CD4-positive, alpha-beta T cell (primary cell): Measurements from ENCODE around the gene SPECC1L. TPM values are rescaled to one million over a fixed set of nuclear protein-coding genes. Genes with fewer than 3 reads are reported as not detected.
A peak's percentile ranks its signal among the peaks of the same experiment; 100 is the strongest.

Source experiments
- ATAC-seq: fragments of 200-7000 bp; cut with Tn5 transposase; one replicate; pipeline ENCODE4 v1.10.0; 2022; ENCODE audit warnings: mild to moderate bottlenecking; ENCODE audit not compliant: poor library complexity
- CTCF ChIA-PET: fragments of 350-600 bp; sonication (Branson Sonifier 250); formaldehyde crosslinking; loops from one replicate; lab custom pipeline; 2021; ENCODE audit warnings: antibody characterized with exemption, inconsistent platforms; lab: Charles Lee
- POLR2A ChIA-PET: fragments of 350-600 bp; sonication (Branson Sonifier 250); formaldehyde crosslinking; loops from one replicate; lab custom pipeline; 2021; ENCODE audit warnings: antibody characterized with exemption, inconsistent platforms; lab: Charles Lee
- DNase-seq, 14 experiments: peaks; one replicate each; pipeline ENCODE4 v3.0.0-alpha.2; 2013 to 2020; ENCODE audit warnings: mixed read lengths in 2 of 14
- H3K27ac ChIP-seq, 2 donors: one replicate each; pipeline versions ENCODE4 v1.5.1 to v1.7.0; 2013; ENCODE audit warnings: low read length in 2 of 2, low read depth in 1 of 2, mild to moderate bottlenecking in 1 of 2
- H3K27me3 ChIP-seq, 2 experiments: 1 replicate in 1 of 2; 2 replicates in 1 of 2; pipeline versions ENCODE4 v1.6.1 to v1.7.0; 2013; ENCODE audit warnings: low read length in 2 of 2, control low read depth in 1 of 2, mild to moderate bottlenecking in 1 of 2, moderate library complexity in 1 of 2; ENCODE audit not compliant: insufficient read depth in 2 of 2, control insufficient read depth in 1 of 2
- H3K36me3 ChIP-seq: one replicate; pipeline ENCODE4 v1.6.1; 2013; ENCODE audit warnings: low read length, control low read depth; ENCODE audit not compliant: insufficient read depth
- H3K4me1 ChIP-seq: one replicate; pipeline ENCODE4 v1.6.1; 2013; ENCODE audit warnings: low read length, control low read depth; ENCODE audit not compliant: insufficient read depth
- H3K4me3 ChIP-seq: one replicate; pipeline ENCODE4 v1.5.1; 2013; ENCODE audit warnings: mild to moderate bottlenecking, low read length, moderate library complexity
- H3K9me3 ChIP-seq, 2 experiments: 1 replicate in 1 of 2; 2 replicates in 1 of 2; pipeline versions ENCODE4 v1.6.1 to v1.7.0; 2013; ENCODE audit warnings: low read length in 2 of 2, mild to moderate bottlenecking in 2 of 2, control low read depth in 1 of 2, moderate library complexity in 1 of 2; ENCODE audit not compliant: control insufficient read depth in 1 of 2, insufficient read depth in 1 of 2
- H3K27ac Mint-ChIP-seq: one replicate; pipeline ENCODE4 v1.8.0; 2020; ENCODE audit warnings: mixed read lengths
- H3K27me3 Mint-ChIP-seq: one replicate; pipeline ENCODE4 v1.8.0; 2021; ENCODE audit warnings: mixed read lengths
- H3K36me3 Mint-ChIP-seq: one replicate; pipeline ENCODE4 v1.8.0; 2021; ENCODE audit warnings: low read depth, mixed read lengths
- H3K4me1 Mint-ChIP-seq: one replicate; pipeline ENCODE4 v1.8.0; 2021; ENCODE audit warnings: low read depth, mixed read lengths
- H3K4me3 Mint-ChIP-seq: one replicate; pipeline ENCODE4 v1.8.0; 2020; ENCODE audit warnings: mild to moderate bottlenecking, mixed read lengths
- H3K9me3 Mint-ChIP-seq: one replicate; pipeline ENCODE4 v1.8.0; 2020; ENCODE audit warnings: mixed read lengths
- intact Hi-C, 2 experiments: fragments of 100-400 bp; cut with DNase I in 1 of 2; cut with micrococcal nuclease in 1 of 2; formaldehyde crosslinking; loops; one replicate each; pipeline versions ENCODE4 v1.15.1 to v1.9.0; 2023 to 2025; cut with DNase I, micrococcal nuclease
- total RNA-seq, 174 experiments: library from RNA in 2 of 174; stranded (reverse) in 2 of 174; gene quantifications; one replicate each; pipeline ENCODE4 v1.2.3 and lab custom pipeline; 2021 to 2026
- TF ChIP-seq, protein P1 (sequence below): fragments of 200-600 bp; IDR thresholded peaks from one replicate; pipeline ENCODE4 v1.8.0; 2022; ENCODE audit warnings: antibody characterized with exemption, mild to moderate bottlenecking

The SPECC1L gene
- total RNA-seq, 2 experiments from 2014 or later: 27.5 to 31.8 TPM

DNA sequence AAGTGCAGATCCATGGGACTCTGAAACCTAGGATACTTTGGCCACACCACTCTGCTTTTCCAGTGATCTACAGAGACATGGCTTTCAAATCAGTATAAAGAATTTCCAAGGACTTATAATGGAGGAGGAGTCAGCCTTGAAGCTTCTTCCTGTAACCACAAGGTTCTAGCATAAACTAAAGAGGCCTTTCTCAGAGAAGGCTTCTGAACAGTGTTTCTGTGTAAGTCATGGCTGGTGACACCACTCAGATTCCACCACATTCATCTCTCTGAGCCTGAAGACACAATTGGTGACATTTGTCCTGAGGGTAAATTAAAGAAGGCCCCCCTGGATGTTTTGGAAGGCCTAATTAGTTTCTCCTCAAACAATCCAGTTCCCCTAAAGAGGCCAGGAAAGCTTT is 127.8 kb downstream of the SPECC1L start:
- Histone ChIP-seq H3K4me1 (no peaks in the 10 kb centered on the region), H3K9me3 (no peaks in the 10 kb centered on the region), H3K27ac (no peak overlapping the region), H3K4me3 (no peak overlapping the region), H3K36me3 (peaks cover 17% of the 10 kb centered on the region), H3K27me3 (no peaks in the 10 kb centered on the region)
- no peaks in the 10 kb centered on the region for H3K27me3 Mint-ChIP-seq
- H3K36me3 Mint-ChIP-seq: peaks cover 75% of the 10 kb centered on the region
- ATAC-seq: no peak
- no peak overlapping the region for H3K4me3 Mint-ChIP-seq
- intact Hi-C loops: no loop called here
- POLR2A ChIA-PET: no interaction called here
- DNase-seq: no peak
- TF ChIP-seq, protein P1, sequence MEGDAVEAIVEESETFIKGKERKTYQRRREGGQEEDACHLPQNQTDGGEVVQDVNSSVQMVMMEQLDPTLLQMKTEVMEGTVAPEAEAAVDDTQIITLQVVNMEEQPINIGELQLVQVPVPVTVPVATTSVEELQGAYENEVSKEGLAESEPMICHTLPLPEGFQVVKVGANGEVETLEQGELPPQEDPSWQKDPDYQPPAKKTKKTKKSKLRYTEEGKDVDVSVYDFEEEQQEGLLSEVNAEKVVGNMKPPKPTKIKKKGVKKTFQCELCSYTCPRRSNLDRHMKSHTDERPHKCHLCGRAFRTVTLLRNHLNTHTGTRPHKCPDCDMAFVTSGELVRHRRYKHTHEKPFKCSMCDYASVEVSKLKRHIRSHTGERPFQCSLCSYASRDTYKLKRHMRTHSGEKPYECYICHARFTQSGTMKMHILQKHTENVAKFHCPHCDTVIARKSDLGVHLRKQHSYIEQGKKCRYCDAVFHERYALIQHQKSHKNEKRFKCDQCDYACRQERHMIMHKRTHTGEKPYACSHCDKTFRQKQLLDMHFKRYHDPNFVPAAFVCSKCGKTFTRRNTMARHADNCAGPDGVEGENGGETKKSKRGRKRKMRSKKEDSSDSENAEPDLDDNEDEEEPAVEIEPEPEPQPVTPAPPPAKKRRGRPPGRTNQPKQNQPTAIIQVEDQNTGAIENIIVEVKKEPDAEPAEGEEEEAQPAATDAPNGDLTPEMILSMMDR: no peak
- H3K27ac Mint-ChIP-seq: no peak overlapping the region
- no peaks in the 10 kb centered on the region for H3K9me3 Mint-ChIP-seq
- CTCF ChIA-PET: no interaction called here
- H3K4me1 Mint-ChIP-seq: peaks cover 21% of the 10 kb centered on the region

DNA sequence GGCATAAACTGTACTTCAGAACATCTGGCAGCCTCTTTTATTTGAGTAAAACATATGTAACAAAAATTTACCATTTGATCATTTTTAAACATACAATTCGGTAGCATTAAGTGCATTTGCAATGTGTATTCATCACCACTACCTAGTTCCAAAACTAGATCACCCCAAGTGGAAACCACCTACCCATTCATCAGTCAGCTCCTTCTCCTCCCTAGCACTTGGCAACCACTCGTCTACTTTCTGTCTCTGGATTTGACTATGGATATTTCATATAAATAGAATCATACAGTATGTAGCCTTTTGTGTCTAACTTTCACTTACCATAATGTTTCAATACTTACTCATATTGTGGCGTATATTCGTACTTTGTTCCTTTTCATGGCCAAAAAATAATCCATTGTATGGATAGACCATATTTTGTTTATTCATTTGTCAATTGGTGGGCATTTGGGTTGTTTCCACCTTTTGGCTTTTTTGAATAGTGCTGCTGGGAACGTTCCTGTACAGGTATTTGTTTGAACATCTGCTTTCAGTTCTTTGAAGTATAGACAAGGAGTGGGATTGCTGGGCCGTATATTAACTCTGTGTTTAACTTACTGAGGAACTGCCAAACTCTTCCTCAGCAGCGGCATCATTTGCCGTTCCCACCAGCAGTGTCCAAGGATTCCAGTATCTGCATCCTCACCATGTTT is 129.5 kb downstream of the SPECC1L start:
- no peaks in the 10 kb centered on the region for H3K4me1 ChIP-seq
- Mint-ChIP-seq H3K4me1 (peaks cover 21% of the 10 kb centered on the region), H3K36me3 (peaks cover 73% of the 10 kb centered on the region), H3K4me3 (no peak overlapping the region), H3K27me3 (no peaks in the 10 kb centered on the region), H3K27ac (peak overlapping the region; percentile 37), H3K9me3 (no peaks in the 10 kb centered on the region)
- no peaks in the 10 kb centered on the region for H3K9me3 ChIP-seq
- H3K27ac ChIP-seq: no peak overlapping the region
- DNase-seq (peak in 1 of 14 experiments; percentile 20), ATAC-seq (no peak)
- intact Hi-C loops: no loop called here
- H3K4me3 ChIP-seq: no peak overlapping the region
- peaks cover 28% of the 10 kb centered on the region for H3K36me3 ChIP-seq
- TF ChIP-seq, protein P1: no peak
- H3K27me3 ChIP-seq: no peaks in the 10 kb centered on the region
- ChIA-PET POLR2A (no interaction called here), CTCF (no interaction called here)

DNA sequence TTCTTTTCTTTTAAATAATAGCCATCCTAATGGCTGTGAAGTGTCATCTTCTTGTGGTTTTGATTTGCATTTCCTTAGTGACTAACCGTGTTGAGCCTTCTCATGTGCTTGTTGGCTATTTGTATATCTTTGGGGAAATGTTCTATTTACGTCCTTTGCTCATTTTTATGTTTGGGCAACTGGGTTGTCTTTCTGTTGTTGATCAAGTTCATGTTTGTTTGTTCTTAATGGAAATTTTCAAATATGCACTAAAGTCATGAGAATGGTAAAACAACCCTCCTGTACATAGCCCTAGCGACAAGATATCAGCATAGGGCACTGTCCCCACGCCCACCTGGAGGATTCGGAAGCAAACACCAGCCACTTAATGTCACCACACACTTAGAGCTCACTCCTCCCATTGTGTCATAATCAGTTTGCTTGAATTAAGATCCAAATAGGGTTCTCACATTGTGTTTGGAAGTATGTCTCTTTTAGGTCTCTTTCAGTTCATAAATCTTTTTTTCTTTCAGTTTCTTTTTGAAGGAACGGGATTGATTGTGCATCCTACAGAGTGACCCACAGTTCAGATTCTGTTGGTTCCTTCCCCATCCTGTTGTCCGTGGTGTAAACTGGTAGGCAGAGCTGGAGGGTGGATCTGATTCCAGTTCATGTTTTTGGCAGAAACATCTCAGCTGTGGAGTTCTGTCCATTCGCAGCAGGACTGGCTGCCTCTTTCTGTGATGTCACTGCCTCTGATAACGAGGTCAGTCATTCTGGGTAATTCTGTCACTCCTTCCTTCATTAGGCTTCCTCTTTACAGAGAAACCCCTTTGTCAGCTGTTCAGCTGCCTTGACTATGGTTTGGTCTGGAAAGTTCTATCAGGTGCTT is 130.3 kb downstream of the SPECC1L start:
- H3K4me1 ChIP-seq: no peaks in the 10 kb centered on the region
- H3K27me3 ChIP-seq: no peaks in the 10 kb centered on the region
- H3K4me3 ChIP-seq: no peak overlapping the region
- peaks cover 26% of the 10 kb centered on the region for H3K36me3 ChIP-seq
- no peaks in the 10 kb centered on the region for H3K27me3 Mint-ChIP-seq
- no peaks in the 10 kb centered on the region for H3K9me3 ChIP-seq
- H3K27ac ChIP-seq: no peak overlapping the region
- ATAC-seq (no peak), DNase-seq (peak in 2 of 14 experiments; percentile 44 to 55)
- ChIA-PET CTCF (no interaction called here), POLR2A (no interaction called here)
- peaks cover 21% of the 10 kb centered on the region for H3K4me1 Mint-ChIP-seq
- peaks cover 65% of the 10 kb centered on the region for H3K36me3 Mint-ChIP-seq
- peak overlapping the region; percentile 37 for H3K27ac Mint-ChIP-seq
- TF ChIP-seq, protein P1: no peak
- intact Hi-C loops: no loop called here
- H3K4me3 Mint-ChIP-seq: peak overlapping the region; percentile 13
- no peaks in the 10 kb centered on the region for H3K9me3 Mint-ChIP-seq
